Raji (cell line): ENCODE measurements around the gene LAGE3.

Experiments used
- POLR2A ChIP-seq: IDR thresholded peaks from 2 replicates; pipeline ENCODE4 v1.6.1; 2011; ENCODE audit warnings: low read depth, low read length, control low read depth; ENCODE audit not compliant: insufficient read depth

LAGE3 gene

GRCh38 chrX:154428176-154429171 lies 50.6 kb downstream of the LAGE3 start, which contains the start of gene ATP6AP1:
Gene ATP6AP1, plus strand, starts transcription at chrX:154428677. Its CDS starts 16 bp downstream, at chrX:154428693.
- peak; percentile 77 for TF ChIP-seq POLR2A
